ENCODE results near the gene TH. TPM values are rescaled to one million over a fixed set of nuclear protein-coding genes. Genes with fewer than 3 reads are reported as not detected.

TH gene
- total RNA-seq, 4 donors from 2014 or later, result 0.27 TPM; not detected in 2

DNA sequence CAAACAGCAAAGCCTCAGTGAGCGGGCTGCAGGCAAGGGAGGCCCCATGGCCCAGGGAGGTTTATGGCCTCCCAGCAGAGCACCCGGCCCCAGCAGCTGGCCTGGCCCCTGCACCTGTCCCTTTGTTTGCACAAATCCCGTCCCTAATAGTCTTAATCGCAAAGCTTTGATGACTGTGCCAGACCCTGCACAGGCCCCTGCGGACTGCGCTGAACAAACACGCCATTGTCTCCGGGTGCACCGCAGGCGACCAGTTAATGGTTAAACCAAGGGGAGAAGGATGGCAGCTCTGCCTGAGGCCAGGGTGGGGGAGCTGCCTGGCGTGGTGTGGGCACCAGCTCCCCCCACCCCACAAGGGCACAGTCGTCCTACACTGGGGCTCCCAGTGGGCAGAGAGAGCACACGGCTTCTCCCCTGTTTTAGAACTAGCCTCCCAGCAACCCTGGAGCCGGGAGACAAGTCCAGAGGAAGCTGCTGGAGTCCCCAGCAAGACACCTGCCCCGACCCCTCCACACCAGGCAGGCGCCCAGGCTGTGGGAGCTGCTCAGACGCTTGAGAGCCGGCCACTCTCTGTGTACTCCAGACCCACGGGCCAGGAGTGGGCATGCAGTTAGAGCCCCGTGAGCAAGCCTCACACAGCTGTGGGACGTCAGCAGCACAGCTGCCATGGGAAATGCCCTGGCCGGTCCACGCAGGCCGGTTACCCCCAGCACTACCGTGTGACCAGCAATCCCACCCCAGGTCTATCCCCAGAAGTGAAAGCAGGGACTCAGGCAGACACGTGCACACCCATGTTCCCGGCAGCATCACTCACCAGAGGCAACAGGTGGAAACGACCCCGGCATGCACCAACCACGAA lies 39.7 kb upstream of the TH start:
- H3K4me3 ChIP-seq, result no peak overlapping the region
- H3K9me3 ChIP-seq, result peaks cover 0 to 6% (median 0%) of the 10 kb centered on the region in 3 donors
- TF ChIP-seq POLR2AphosphoS5 (IDR thresholded peaks at IDR 0.05) (no peak), POLR2A (IDR thresholded peaks at IDR 0.05) (no peak), EP300 (IDR thresholded peaks at IDR 0.05) (no peak)
- TF ChIP-seq, protein P1, sequence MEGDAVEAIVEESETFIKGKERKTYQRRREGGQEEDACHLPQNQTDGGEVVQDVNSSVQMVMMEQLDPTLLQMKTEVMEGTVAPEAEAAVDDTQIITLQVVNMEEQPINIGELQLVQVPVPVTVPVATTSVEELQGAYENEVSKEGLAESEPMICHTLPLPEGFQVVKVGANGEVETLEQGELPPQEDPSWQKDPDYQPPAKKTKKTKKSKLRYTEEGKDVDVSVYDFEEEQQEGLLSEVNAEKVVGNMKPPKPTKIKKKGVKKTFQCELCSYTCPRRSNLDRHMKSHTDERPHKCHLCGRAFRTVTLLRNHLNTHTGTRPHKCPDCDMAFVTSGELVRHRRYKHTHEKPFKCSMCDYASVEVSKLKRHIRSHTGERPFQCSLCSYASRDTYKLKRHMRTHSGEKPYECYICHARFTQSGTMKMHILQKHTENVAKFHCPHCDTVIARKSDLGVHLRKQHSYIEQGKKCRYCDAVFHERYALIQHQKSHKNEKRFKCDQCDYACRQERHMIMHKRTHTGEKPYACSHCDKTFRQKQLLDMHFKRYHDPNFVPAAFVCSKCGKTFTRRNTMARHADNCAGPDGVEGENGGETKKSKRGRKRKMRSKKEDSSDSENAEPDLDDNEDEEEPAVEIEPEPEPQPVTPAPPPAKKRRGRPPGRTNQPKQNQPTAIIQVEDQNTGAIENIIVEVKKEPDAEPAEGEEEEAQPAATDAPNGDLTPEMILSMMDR (IDR thresholded peaks at IDR 0.05), result no peak
- WGBS, 2 donors (ENCODE audit: low coverage in 1 of 2), result no CpG with 5 or more reads among the region's 30 CpGs
- no peak overlapping the region for H3K27ac ChIP-seq
- H3K36me3 ChIP-seq, result no peaks in the 10 kb centered on the region
- H3K27me3 ChIP-seq, result peaks cover 55% of the 10 kb centered on the region
- no peaks in the 10 kb centered on the region for H3K4me1 ChIP-seq
- no peak for ATAC-seq

DNA sequence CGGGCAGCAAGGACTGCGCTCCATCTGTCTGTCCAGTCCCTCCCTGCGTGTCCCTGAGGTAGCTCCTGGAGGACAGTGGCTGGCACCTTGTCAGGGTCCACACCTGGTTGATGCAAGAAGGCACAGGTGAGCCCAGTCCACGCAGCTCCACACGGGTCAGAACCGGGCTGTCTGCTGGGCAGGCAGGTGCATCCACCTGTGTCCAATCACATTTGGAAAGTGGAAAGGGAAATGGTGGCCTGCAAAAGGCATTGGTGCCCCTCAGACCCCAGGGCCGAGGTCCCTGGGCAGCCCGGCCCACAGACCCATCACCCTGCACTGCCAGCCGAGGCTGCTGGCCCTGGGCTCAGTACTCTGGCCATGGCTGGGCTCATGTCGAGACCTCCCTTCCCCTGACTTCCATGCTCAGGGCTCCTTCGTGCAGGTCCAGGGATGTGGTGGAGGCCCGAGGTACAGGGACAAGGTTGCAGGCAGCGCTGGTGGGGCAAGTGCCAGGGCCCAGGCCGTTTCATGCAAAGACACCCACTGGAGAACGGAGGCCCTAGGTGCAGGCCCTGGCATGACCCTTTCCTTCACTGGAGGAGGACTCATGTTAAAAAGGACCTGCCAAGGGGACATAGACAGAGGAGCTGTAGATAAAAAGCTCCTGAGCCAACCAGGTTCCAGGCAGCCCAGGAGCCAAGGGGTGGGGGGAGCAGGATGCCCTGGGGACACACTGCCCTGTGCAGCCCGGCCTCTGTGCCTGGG lies 38.9 kb upstream of the TH start:
- Histone ChIP-seq H3K4me1 (no peaks in the 10 kb centered on the region), H3K4me3 (no peak overlapping the region), H3K9me3 (peaks cover 0 to 6% (median 0%) of the 10 kb centered on the region in 3 donors), H3K36me3 (no peaks in the 10 kb centered on the region), H3K27ac (no peak overlapping the region), H3K27me3 (peaks cover 55% of the 10 kb centered on the region)
- no peak for ATAC-seq
- 0% methylated on average over 1 of the region's 16 CpGs; no CpG with 5 or more reads in 1 of the 2 donors for WGBS, 2 donors (ENCODE audit: low coverage in 1 of 2)
- TF ChIP-seq EP300 (IDR thresholded peaks at IDR 0.05) (no peak), POLR2A (IDR thresholded peaks at IDR 0.05) (no peak), POLR2AphosphoS5 (IDR thresholded peaks at IDR 0.05) (no peak)
- TF ChIP-seq, protein P1 (IDR thresholded peaks at IDR 0.05), result no peak

DNA sequence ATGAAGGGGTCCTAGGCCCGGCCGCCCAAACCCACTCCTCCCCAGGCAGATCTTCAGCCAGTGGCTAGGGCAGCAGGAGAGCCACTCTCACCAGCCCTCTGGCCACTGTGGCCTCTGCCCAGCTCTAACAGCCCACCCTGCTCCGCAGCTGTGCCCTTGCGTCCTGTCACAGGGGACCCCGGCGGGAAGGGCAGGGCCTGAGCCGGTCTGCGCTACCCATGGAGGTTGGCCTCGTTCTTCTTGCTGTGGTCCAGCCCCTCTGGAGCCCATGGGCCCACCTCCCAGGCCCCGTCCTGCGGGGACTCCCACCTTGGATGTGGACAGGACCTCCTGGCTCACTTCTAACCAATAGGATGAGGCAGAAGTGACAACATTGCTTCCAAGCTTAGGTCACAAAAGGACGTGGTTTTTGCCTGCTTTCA lies 38.3 kb upstream of the TH start:
- no peak for ATAC-seq
- no peak overlapping the region for H3K4me3 ChIP-seq
- H3K36me3 ChIP-seq, result no peaks in the 10 kb centered on the region
- WGBS, 2 donors (ENCODE audit: low coverage in 1 of 2), result no CpG with 5 or more reads among the region's 12 CpGs
- no peaks in the 10 kb centered on the region for H3K4me1 ChIP-seq
- peaks cover 49% of the 10 kb centered on the region for H3K27me3 ChIP-seq
- H3K9me3 ChIP-seq, result peaks cover 0 to 6% (median 0%) of the 10 kb centered on the region in 3 donors
- TF ChIP-seq, protein P1 (IDR thresholded peaks at IDR 0.05), result no peak
- TF ChIP-seq EP300 (IDR thresholded peaks at IDR 0.05) (no peak), POLR2A (IDR thresholded peaks at IDR 0.05) (no peak), POLR2AphosphoS5 (IDR thresholded peaks at IDR 0.05) (no peak)
- H3K27ac ChIP-seq, result no peak overlapping the region

DNA sequence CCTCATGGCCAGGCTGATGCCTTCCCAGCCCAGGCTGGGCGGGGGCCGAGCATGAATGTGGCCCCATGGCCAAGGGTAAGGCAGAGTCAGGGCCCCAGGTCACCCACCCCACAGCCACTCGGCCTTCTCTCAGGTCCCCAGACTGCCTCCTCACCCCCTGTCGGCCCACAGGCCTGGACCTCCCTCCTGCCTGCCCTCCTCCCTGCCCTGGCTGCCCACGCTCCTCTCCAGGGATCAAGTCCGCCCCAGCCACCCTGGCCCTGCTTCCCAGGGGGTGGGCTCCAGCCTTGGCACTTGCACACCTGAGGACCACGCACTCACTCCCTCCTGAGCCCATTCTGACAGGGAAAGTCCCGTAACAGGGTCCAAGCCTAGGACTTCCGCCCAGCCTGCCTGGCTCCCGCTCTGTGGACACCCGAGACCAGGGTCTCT lies 37.8 kb upstream of the TH start:
- ATAC-seq, result no peak
- Histone ChIP-seq H3K36me3 (no peaks in the 10 kb centered on the region), H3K4me1 (no peaks in the 10 kb centered on the region), H3K27ac (no peak overlapping the region), H3K9me3 (peaks cover 0 to 6% (median 0%) of the 10 kb centered on the region in 3 donors), H3K27me3 (peaks cover 48% of the 10 kb centered on the region), H3K4me3 (no peak overlapping the region)
- TF ChIP-seq, protein P1 (IDR thresholded peaks at IDR 0.05), result no peak
- TF ChIP-seq POLR2AphosphoS5 (IDR thresholded peaks at IDR 0.05) (no peak), EP300 (IDR thresholded peaks at IDR 0.05) (no peak), POLR2A (IDR thresholded peaks at IDR 0.05) (no peak)
- 69 to 92% methylated on average over 2 to 3 of the region's 11 CpGs for whole genome bisulfite sequencing, 2 donors (ENCODE audit: low coverage in 1 of 2)

Measured in gastroesophageal sphincter (tissue), 4 donors.